ENCODE data around the gene S100A5.
"Not testable (repeated sequence)": the region's sequence is repeated elsewhere in the genome, so short reads cannot be mapped to it uniquely, and the experiment has no call there.

Gene S100A5

GRCh38 chr1:153527683-153528040 is 13.1 kb downstream of the S100A5 start:
- TF ChIP-seq, protein P1, sequence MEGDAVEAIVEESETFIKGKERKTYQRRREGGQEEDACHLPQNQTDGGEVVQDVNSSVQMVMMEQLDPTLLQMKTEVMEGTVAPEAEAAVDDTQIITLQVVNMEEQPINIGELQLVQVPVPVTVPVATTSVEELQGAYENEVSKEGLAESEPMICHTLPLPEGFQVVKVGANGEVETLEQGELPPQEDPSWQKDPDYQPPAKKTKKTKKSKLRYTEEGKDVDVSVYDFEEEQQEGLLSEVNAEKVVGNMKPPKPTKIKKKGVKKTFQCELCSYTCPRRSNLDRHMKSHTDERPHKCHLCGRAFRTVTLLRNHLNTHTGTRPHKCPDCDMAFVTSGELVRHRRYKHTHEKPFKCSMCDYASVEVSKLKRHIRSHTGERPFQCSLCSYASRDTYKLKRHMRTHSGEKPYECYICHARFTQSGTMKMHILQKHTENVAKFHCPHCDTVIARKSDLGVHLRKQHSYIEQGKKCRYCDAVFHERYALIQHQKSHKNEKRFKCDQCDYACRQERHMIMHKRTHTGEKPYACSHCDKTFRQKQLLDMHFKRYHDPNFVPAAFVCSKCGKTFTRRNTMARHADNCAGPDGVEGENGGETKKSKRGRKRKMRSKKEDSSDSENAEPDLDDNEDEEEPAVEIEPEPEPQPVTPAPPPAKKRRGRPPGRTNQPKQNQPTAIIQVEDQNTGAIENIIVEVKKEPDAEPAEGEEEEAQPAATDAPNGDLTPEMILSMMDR (IDR thresholded peaks at IDR 0.05; ENCODE audit: borderline replicate concordance, insufficient read depth, low read depth, low read length): no peak
- no peak overlapping the region for H3K4me3 ChIP-seq (ENCODE audit: low read depth, low read length)

DNA sequence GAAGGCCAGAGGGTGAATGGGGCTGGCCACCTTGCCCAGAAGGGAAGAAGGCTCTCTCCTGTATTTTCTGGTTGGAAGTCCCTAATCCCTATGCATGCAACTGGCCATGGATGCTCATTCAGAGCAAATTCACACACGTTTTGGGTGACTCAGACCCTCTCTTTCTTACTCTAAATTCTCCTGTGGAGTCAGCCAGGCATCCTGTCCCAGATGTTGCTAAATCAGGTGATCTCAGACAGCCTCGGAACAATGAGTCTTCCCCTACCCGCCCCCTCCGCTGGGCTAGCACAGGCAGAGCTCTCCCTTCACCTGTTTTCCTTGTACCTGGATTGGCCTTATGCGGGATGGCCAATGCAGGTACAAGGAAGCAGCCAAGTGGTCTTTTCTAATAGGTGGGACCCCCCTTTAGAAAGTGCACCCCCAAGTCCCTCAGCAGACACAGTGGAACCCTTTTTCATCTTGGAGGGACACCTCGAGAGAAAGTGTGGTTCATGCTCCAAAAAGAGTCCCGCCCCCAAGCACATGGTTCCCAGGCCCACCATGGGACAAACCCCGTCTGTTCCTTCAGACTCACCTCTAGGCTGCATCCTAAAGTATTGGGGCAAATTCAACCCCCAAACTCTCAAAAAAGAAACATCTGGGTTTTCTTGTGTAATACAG is 13.6 kb downstream of the S100A5 start:
- no peak overlapping the region for H3K4me3 ChIP-seq (ENCODE audit: low read depth, low read length)
- TF ChIP-seq, protein P1 (IDR thresholded peaks at IDR 0.05; ENCODE audit: borderline replicate concordance, insufficient read depth, low read depth, low read length): no peak

GRCh38 chr1:153526132-153526543 is 14.6 kb downstream of the S100A5 start:
- TF ChIP-seq, protein P1 (IDR thresholded peaks at IDR 0.05; ENCODE audit: borderline replicate concordance, insufficient read depth, low read depth, low read length): no peak
- no peak overlapping the region for H3K4me3 ChIP-seq (ENCODE audit: low read depth, low read length)

DNA sequence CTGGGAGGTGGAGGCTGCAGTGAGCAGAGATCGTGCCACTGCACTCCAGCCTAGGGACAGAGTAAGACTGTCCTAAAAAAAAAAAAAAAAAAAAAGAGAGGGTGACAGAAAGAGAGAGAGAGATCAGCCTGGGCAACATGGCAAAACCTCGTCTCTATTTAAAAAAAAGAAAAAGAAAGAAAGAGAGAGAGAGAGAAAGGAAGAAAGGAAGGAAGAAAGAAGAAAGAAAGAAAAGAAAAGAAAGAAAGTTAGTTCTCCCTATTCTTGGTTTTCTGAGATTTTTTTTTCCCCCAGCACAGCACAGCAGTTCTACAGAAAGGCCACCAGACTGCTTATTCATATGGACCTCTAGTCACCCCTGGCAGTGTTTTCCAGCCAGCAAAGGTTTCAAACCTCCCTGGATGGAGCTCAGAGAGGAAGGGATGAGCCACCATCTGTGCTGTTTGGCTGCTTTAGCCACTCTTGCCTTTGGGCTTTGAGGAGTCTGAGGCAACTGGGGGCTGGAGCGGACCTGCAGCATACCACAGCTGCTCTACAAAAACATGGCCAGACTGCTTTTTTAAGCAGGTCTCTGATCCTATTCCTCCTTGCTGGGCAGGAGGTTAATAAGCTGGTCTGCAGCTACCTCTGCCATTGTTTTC is 15.5 kb downstream of the S100A5 start:
- TF ChIP-seq, protein P1 (IDR thresholded peaks at IDR 0.05; ENCODE audit: borderline replicate concordance, insufficient read depth, low read depth, low read length): no peak

GRCh38 chr1:153522353-153523048 is 18.2 kb downstream of the S100A5 start:
- H3K4me3 ChIP-seq (ENCODE audit: low read depth, low read length): not testable (repeated sequence)

More for the DNA sequence above, 15.5 kb downstream of the S100A5 start:
- H3K4me3 ChIP-seq (ENCODE audit: low read depth, low read length): no peak overlapping the region

DNA sequence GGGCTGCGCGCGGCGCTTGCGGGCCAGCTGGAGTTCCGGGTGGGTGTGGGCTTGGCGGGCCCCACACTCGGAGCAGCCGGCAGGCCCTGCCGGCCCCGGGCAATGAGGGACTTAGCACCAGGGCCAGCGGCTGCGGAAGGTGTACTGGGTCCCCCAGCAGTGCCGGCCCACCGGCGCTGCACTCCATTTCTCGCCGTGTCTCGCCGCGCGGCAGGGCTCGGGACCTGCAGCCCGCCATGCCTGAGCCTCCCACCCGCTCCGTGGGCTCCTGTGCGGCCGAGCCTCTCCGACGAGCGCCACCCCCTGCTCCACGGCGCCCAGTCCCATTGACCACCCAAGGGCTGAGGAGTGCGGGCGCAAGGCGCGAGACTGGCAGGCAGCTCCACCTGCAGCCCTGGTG is 18.9 kb downstream of the S100A5 start:
- not testable (repeated sequence) for H3K4me3 ChIP-seq (ENCODE audit: low read depth, low read length)

- TF ChIP-seq, protein P1 (IDR thresholded peaks at IDR 0.05; ENCODE audit: borderline replicate concordance, insufficient read depth, low read depth, low read length): no peak
- H3K4me3 ChIP-seq (ENCODE audit: low read depth, low read length): no peak overlapping the region
Measured at GRCh38 chr1:153520818-153521476, 19.8 kb downstream of the S100A5 start.

GRCh38 chr1:153520137-153520691 is 20.5 kb downstream of the S100A5 start:
- H3K4me3 ChIP-seq (ENCODE audit: low read depth, low read length): not testable (repeated sequence)

Measured in GM12875 (cell line).